H1 (cell line): ENCODE measurements around the gene NID1. TPM values are rescaled to one million over a fixed set of nuclear protein-coding genes. Genes with fewer than 3 reads are reported as not detected.

Experiments
- CTCF ChIA-PET: fragments of 300-600 bp; sonication (Branson Sonifier 250); formaldehyde crosslinking; loops from one replicate; lab custom pipeline; 2021; ENCODE audit not compliant: partially characterized antibody; lab: Charles Lee
- POLR2A ChIA-PET: fragments of 300-600 bp; sonication (Branson Sonifier 250); formaldehyde crosslinking; loops from one replicate; lab custom pipeline; 2021; ENCODE audit warnings: inconsistent platforms; ENCODE audit not compliant: partially characterized antibody; lab: Charles Lee
- DNase-seq, 2 experiments: peaks; one replicate each; pipeline versions ENCODE4 v3.0.0 to v3.0.0-alpha.2; 2010 to 2022; ENCODE audit warnings: low spot score in 2 of 2, low read depth in 1 of 2, mixed read lengths in 1 of 2
- FAIRE-seq: peaks from 2 replicates; lab custom pipeline; 2011; peaks lifted over from hg19 to GRCh38; lab: Jason Lieb, UNC
- H2AFZ ChIP-seq: 2 replicates; pipeline ENCODE4 v1.8.1; 2012; ENCODE audit warnings: low read length, inconsistent platforms
- H2AK5ac ChIP-seq: 2 replicates; pipeline ENCODE4 v1.6.1; 2013; ENCODE audit warnings: low read depth, low read length
- H2BK120ac ChIP-seq: replicated peaks from 2 replicates; pipeline ENCODE3; 2013; ENCODE audit warnings: low read depth, low read length, inconsistent platforms
- H2BK12ac ChIP-seq: 2 replicates; pipeline ENCODE4 v1.6.1; 2013; ENCODE audit warnings: low read depth, low read length
- H2BK15ac ChIP-seq: 2 replicates; pipeline ENCODE4 v1.6.1; 2013; ENCODE audit warnings: low read length
- H2BK20ac ChIP-seq: 2 replicates; pipeline ENCODE4 v1.6.1; 2013; ENCODE audit warnings: low read length
- H2BK5ac ChIP-seq: 2 replicates; pipeline ENCODE4 v1.6.1; 2013; ENCODE audit warnings: low read depth, low read length
- H3K14ac ChIP-seq: 2 replicates; pipeline ENCODE4 v1.6.1; 2013; ENCODE audit warnings: inconsistent platforms; ENCODE audit not compliant: insufficient read length
- H3K18ac ChIP-seq: 2 replicates; pipeline ENCODE4 v1.6.1; 2013; ENCODE audit warnings: low read length; ENCODE audit errors: extremely low read depth
- H3K23ac ChIP-seq: 2 replicates; pipeline ENCODE4 v1.6.1; 2013; ENCODE audit warnings: inconsistent platforms; ENCODE audit not compliant: insufficient read length
- H3K23me2 ChIP-seq: 2 replicates; pipeline ENCODE4 v1.6.1; 2013; ENCODE audit warnings: low read depth, low read length
- H3K27ac ChIP-seq: 2 replicates; pipeline ENCODE4 v1.6.1; 2011; ENCODE audit warnings: low read depth, low read length, inconsistent platforms
- H3K27me3 ChIP-seq, 4 experiments: replicated peaks in 1 of 4; 1 replicate in 1 of 4; 2 replicates in 3 of 4; pipeline versions ENCODE4 v1.6.1 to v1.8.1; 2011 to 2013; ENCODE audit warnings: low read length in 3 of 4, mild to moderate bottlenecking in 3 of 4, inconsistent platforms in 2 of 4, mixed read lengths in 2 of 4, moderate library complexity in 1 of 4; ENCODE audit not compliant: control insufficient read depth in 3 of 4, insufficient read depth in 3 of 4; ENCODE audit errors: extremely low read depth in 1 of 4
- H3K36me3 ChIP-seq, 4 experiments: 2 replicates each; pipeline versions ENCODE4 v1.6.1 to v1.8.1; 2011 to 2013; ENCODE audit warnings: mild to moderate bottlenecking in 4 of 4, low read length in 3 of 4, moderate library complexity in 2 of 4, control low read depth in 1 of 4, inconsistent platforms in 1 of 4; ENCODE audit not compliant: insufficient read depth in 4 of 4, control insufficient read depth in 2 of 4
- H3K4ac ChIP-seq: replicated peaks from 2 replicates; pipeline ENCODE3; 2013; ENCODE audit warnings: low read length, low read depth, mixed read lengths, inconsistent platforms; ENCODE audit not compliant: insufficient read length
- H3K4me1 ChIP-seq, 4 experiments: replicated peaks in 1 of 4; 1 replicate in 1 of 4; 2 replicates in 3 of 4; pipeline versions ENCODE4 v1.6.1 to v1.8.1; 2011 to 2013; ENCODE audit warnings: low read length in 3 of 4, inconsistent platforms in 2 of 4, mixed read lengths in 1 of 4; ENCODE audit not compliant: insufficient read depth in 4 of 4, control insufficient read depth in 3 of 4
- H3K4me2 ChIP-seq, 2 experiments: 2 replicates each; pipeline versions ENCODE4 v1.6.1 to v1.8.1; 2011 to 2013; ENCODE audit warnings: low read depth in 2 of 2, low read length in 2 of 2, control low read depth in 1 of 2, inconsistent platforms in 1 of 2, mild to moderate bottlenecking in 1 of 2; ENCODE audit not compliant: insufficient read depth in 1 of 2
- H3K4me3 ChIP-seq, 4 experiments: fragments of 200-600, 300-600 bp in 1 of 4; sonication (generic), shearing (Covaris generic), sonication (Bioruptor Twin) in 1 of 4; 2 replicates each; pipeline versions ENCODE4 v1.5.1 to v1.8.1; 2011 to 2016; ENCODE audit warnings: low read length in 4 of 4, low read depth in 3 of 4, control low read depth in 2 of 4, inconsistent platforms in 2 of 4, mild to moderate bottlenecking in 2 of 4, mixed read lengths in 1 of 4, moderate library complexity in 1 of 4; ENCODE audit not compliant: insufficient read depth in 2 of 4; ENCODE audit errors: extremely low read depth in 1 of 4
- H3K56ac ChIP-seq: replicated peaks from 2 replicates; pipeline ENCODE3; 2013; ENCODE audit warnings: low read depth, mild to moderate bottlenecking, mixed read lengths, low read length, inconsistent platforms; ENCODE audit not compliant: insufficient read length
- H3K79me1 ChIP-seq: 2 replicates; pipeline ENCODE4 v1.6.1; 2013; ENCODE audit warnings: low read depth, low read length, control low read depth
- H3K79me2 ChIP-seq, 2 experiments: 2 replicates each; pipeline versions ENCODE4 v1.6.1 to v1.8.1; 2012 to 2013; ENCODE audit warnings: low read length in 2 of 2, mild to moderate bottlenecking in 2 of 2, inconsistent platforms in 1 of 2; ENCODE audit not compliant: insufficient read depth in 2 of 2, control insufficient read depth in 1 of 2
- H3K9ac ChIP-seq, 4 experiments: replicated peaks in 1 of 4; 1 replicate in 1 of 4; 2 replicates in 3 of 4; pipeline versions ENCODE4 v1.6.1 to v1.8.1; 2011 to 2013; ENCODE audit warnings: low read depth in 3 of 4, low read length in 3 of 4, control low read depth in 2 of 4, mild to moderate bottlenecking in 2 of 4, moderate library complexity in 2 of 4, inconsistent platforms in 1 of 4; ENCODE audit errors: extremely low read depth in 1 of 4
- H3K9me3 ChIP-seq, 2 experiments: 2 replicates each; pipeline versions ENCODE4 v1.6.1 to v1.8.1; 2012 to 2013; ENCODE audit warnings: mild to moderate bottlenecking in 2 of 2, moderate library complexity in 2 of 2, control low read depth in 1 of 2, inconsistent platforms in 1 of 2, low read depth in 1 of 2, low read length in 1 of 2, mixed read lengths in 1 of 2; ENCODE audit not compliant: insufficient read depth in 2 of 2
- H4K20me1 ChIP-seq, 2 experiments: replicated peaks in 1 of 2; 2 replicates each; pipeline versions ENCODE3 to v1.8.1; 2011 to 2013; ENCODE audit warnings: inconsistent platforms in 2 of 2, low read length in 2 of 2, mild to moderate bottlenecking in 1 of 2; ENCODE audit not compliant: insufficient read depth in 2 of 2, control insufficient read depth in 1 of 2
- H4K5ac ChIP-seq: 2 replicates; pipeline ENCODE4 v1.6.1; 2013; ENCODE audit warnings: low read length, low read depth, mixed read lengths, inconsistent platforms; ENCODE audit not compliant: insufficient read length
- H4K8ac ChIP-seq: 2 replicates; pipeline ENCODE4 v1.8.0; 2013; ENCODE audit warnings: mild to moderate bottlenecking, moderate library complexity, low read length, inconsistent platforms; ENCODE audit not compliant: insufficient read depth; ENCODE audit errors: extremely low read depth
- H4K91ac ChIP-seq: replicated peaks from 2 replicates; pipeline ENCODE3; 2013; ENCODE audit warnings: low read length, mixed read lengths, inconsistent platforms; ENCODE audit not compliant: insufficient read length
- CBX5 ChIP-seq: fragments of 300-800, 300-1000 bp; sonication (generic); IDR thresholded peaks from 2 replicates; pipeline ENCODE4 v1.7.1; 2016; ENCODE audit warnings: antibody characterized with exemption, low read length, low read depth
- CBX8 ChIP-seq: fragments of 300-800, 300-1000 bp; sonication (generic); IDR thresholded peaks from 2 replicates; pipeline ENCODE4 v1.7.1; 2016; ENCODE audit warnings: low read depth, low read length, borderline replicate concordance
- CEBPB ChIP-seq: IDR thresholded peaks from 2 replicates; pipeline ENCODE4 v1.6.1; 2012; ENCODE audit warnings: low read depth, low read length
- CHD1 ChIP-seq: IDR thresholded peaks from 2 replicates; pipeline ENCODE4 v1.6.1; 2012; ENCODE audit warnings: low read depth, low read length, improper control_type of control experiment
- EP300 ChIP-seq, 2 experiments: IDR thresholded peaks; 1 replicate in 1 of 2; 2 replicates in 1 of 2; pipeline ENCODE4 v1.6.1; 2011 to 2012; ENCODE audit warnings: low read depth in 2 of 2, low read length in 2 of 2, mild to moderate bottlenecking in 2 of 2, borderline replicate concordance in 1 of 2, inconsistent platforms in 1 of 2, moderate library complexity in 1 of 2
- GABPA ChIP-seq: IDR thresholded peaks from 2 replicates; pipeline ENCODE4 v1.6.1; 2011; ENCODE audit warnings: mild to moderate bottlenecking, low read length, moderate library complexity, borderline replicate concordance; ENCODE audit not compliant: insufficient read depth
- NRF1 ChIP-seq: IDR thresholded peaks from 2 replicates; pipeline ENCODE4 v1.6.1; 2011; ENCODE audit warnings: mild to moderate bottlenecking, low read depth, low read length, improper control_type of control experiment
- PHF8 ChIP-seq: fragments of 200-600 bp; sonication (generic); conservative IDR thresholded peaks from 2 replicates; pipeline ENCODE4 v1.7.1; 2012; ENCODE audit warnings: low read depth, mild to moderate bottlenecking, inconsistent platforms, low read length, moderate library complexity
- SP4 ChIP-seq: IDR thresholded peaks from 2 replicates; pipeline ENCODE4 v1.6.1; 2012; ENCODE audit warnings: low read length, inconsistent platforms
- SRF ChIP-seq: IDR thresholded peaks from 2 replicates; pipeline ENCODE4 v1.6.1; 2011; ENCODE audit warnings: mild to moderate bottlenecking, low read depth, low read length, moderate library complexity
- TAF1 ChIP-seq: IDR thresholded peaks from 2 replicates; pipeline ENCODE4 v1.6.1; 2011; ENCODE audit warnings: mild to moderate bottlenecking, low read depth, low read length
- TEAD4 ChIP-seq: IDR thresholded peaks from 2 replicates; pipeline ENCODE4 v1.6.1; 2012; ENCODE audit warnings: low read depth, low read length, inconsistent platforms, mixed read lengths
- ZNF274 ChIP-seq: IDR thresholded peaks from 2 replicates; pipeline ENCODE4 v1.7.0; 2012; ENCODE audit warnings: low read length, borderline replicate concordance; ENCODE audit errors: extremely low read depth
- WGBS, 2 experiments: shearing (Covaris generic) in 1 of 2; methylation state at CpG; one replicate each; pipeline versions ENCODE4 v1.1.6 to v1.1.7; 2013 to 2015; ENCODE audit warnings: low lambda C conversion rate in 2 of 2, mixed read lengths in 2 of 2, inconsistent platforms in 1 of 2, low coverage in 1 of 2, missing lambda C conversion rate in 1 of 2; ENCODE audit not compliant: insufficient replicate concordance in 2 of 2, insufficient coverage in 1 of 2, insufficient read length in 1 of 2; ENCODE audit errors: extremely low coverage in 1 of 2, missing lambda C conversion rate in 1 of 2; 5-methylcytosine and 5-hydroxymethylcytosine counted together
- polyA plus RNA-seq, 7 experiments: library from polyadenylated mRNA; depleted of rRNA in 3 of 7; stranded (reverse) in 5 of 7; unstranded in 2 of 7; fragments of >200 nt in 5 of 7; fragments of 200-250 nt in 2 of 7; gene quantifications; 1 replicate in 5 of 7; 2 replicates in 1 of 7; 4 replicates in 1 of 7; pipeline versions ENCODE4 v1.2.1 to v1.2.3, GENCODE V29; 2011 to 2013; ENCODE audit warnings: missing spikeins in 2 of 7, mixed read lengths in 2 of 7
- total RNA-seq: library from RNA; stranded (reverse); fragmentation: NEBNext Ultra II Directional; extraction: Animal tissue kit (Norgen Biotek cat#: 25700); gene quantifications from 2 replicates; pipeline ENCODE4 v1.2.1, GENCODE V29; 2021

Gene NID1
- total and polyA plus RNA-seq, 2 of the 8 experiments (the other 6 are each of a cell fraction or from before 2014, with no cell fraction given), result 20.9 to 25.4 TPM

GRCh38 chr1:236021424-236022135 is 43.3 kb downstream of the NID1 start:
- Histone ChIP-seq H3K14ac (no peak overlapping the region), H3K79me2 (no peaks in the 10 kb centered on the region), H2BK120ac (no peak overlapping the region), H4K91ac (no peak overlapping the region), H3K4ac (no peak overlapping the region), H3K27ac (no peak overlapping the region), H3K23ac (no peak overlapping the region), H3K79me1 (no peaks in the 10 kb centered on the region), H2BK12ac (no peak overlapping the region), H2BK20ac (no peak overlapping the region), H3K18ac (no peak overlapping the region), H4K8ac (no peak overlapping the region), H2AK5ac (no peak overlapping the region), H3K27me3 (no peaks in the 10 kb centered on the region), H3K4me3 (no peak overlapping the region), H3K4me1 (no peaks in the 10 kb centered on the region), H2BK15ac (no peak overlapping the region), H4K20me1 (peaks cover 0 to 2% of the 10 kb centered on the region in 2 experiments), H3K9me3 (no peaks in the 10 kb centered on the region), H3K4me2 (no peak overlapping the region), H3K56ac (no peak overlapping the region), H3K36me3 (no peaks in the 10 kb centered on the region), H2AFZ (no peak overlapping the region), H3K23me2 (no peaks in the 10 kb centered on the region), H3K9ac (no peak overlapping the region), H4K5ac (no peak overlapping the region), H2BK5ac (no peak overlapping the region)
- 93% methylated on average over 9 of the region's 9 CpGs; no CpG with 5 or more reads in 1 of the 2 experiments for WGBS, 2 experiments
- DNase-seq (no peak), FAIRE-seq (no peak)
- ChIA-PET POLR2A (no interaction called here), CTCF (no interaction called here)
- TF ChIP-seq NRF1 (no peak), CBX8 (no peak), EP300 (IDR thresholded peaks at IDR 0.05; ENCODE audit: borderline replicate concordance in 1 of 2, low read depth in 2 of 2, low read length in 2 of 2) (no peak), GABPA (no peak), CHD1 (no peak), TAF1 (no peak), CBX5 (no peak), SRF (no peak), PHF8 (no peak), CEBPB (no peak), TEAD4 (no peak), ZNF274 (no peak), SP4 (no peak)
